A172 (cell line): ENCODE data around the gene MRPS18A. TPM values are rescaled to one million over a fixed set of nuclear protein-coding genes. Genes with fewer than 3 reads are reported as not detected.
"Not testable (repeated sequence)": the region's sequence is repeated elsewhere in the genome, so short reads cannot be mapped to it uniquely, and the experiment has no call there.

ENCODE experiments used
- DNase-seq: peaks from one replicate; pipeline ENCODE4 v3.0.0-alpha.2; 2015; ENCODE audit warnings: low spot score
- total RNA-seq: library from RNA; depleted of rRNA; stranded (reverse); fragments of >200 nt; shearing (Covaris generic); gene quantifications from 2 replicates; pipeline ENCODE4 v1.2.3, GENCODE V29; 2014

MRPS18A gene
- total RNA-seq, 1 experiment from 2014 or later, result 84.5 TPM

- no peak for DNase-seq
Measured at GRCh38 chr6:43671011-43671800, 16.4 kb downstream of the MRPS18A start.

- no peak for DNase-seq
Measured at GRCh38 chr6:43670623-43670986, 17.0 kb downstream of the MRPS18A start.

- no peak for DNase-seq
Measured at GRCh38 chr6:43669922-43670622, 17.5 kb downstream of the MRPS18A start.

GRCh38 chr6:43669050-43669921 lies 18.3 kb downstream of the MRPS18A start:
- no peak for DNase-seq

- no peak for DNase-seq
Measured at GRCh38 chr6:43668151-43669028, 19.2 kb downstream of the MRPS18A start.

- DNase-seq, result peak; percentile 68
Measured at GRCh38 chr6:43667245-43668150, 20.1 kb downstream of the MRPS18A start.

GRCh38 chr6:43666196-43666920 lies 21.2 kb downstream of the MRPS18A start:
- no peak for DNase-seq

- peak; percentile 59 for DNase-seq
Measured at GRCh38 chr6:43665376-43665775, 22.2 kb downstream of the MRPS18A start.

GRCh38 chr6:43662948-43663347 lies 24.6 kb downstream of the MRPS18A start:
- not testable (repeated sequence) for DNase-seq

GRCh38 chr6:43658161-43658560 lies 29.4 kb downstream of the MRPS18A start:
- no peak for DNase-seq

GRCh38 chr6:43657221-43657802 lies 30.3 kb downstream of the MRPS18A start:
- no peak for DNase-seq

- not testable (repeated sequence) for DNase-seq
Measured at GRCh38 chr6:43652822-43653221, 34.8 kb downstream of the MRPS18A start.

GRCh38 chr6:43648248-43648647 lies 39.3 kb downstream of the MRPS18A start:
- no peak for DNase-seq

- DNase-seq, result no peak
Measured at GRCh38 chr6:43647613-43648012, 40.0 kb downstream of the MRPS18A start.

GRCh38 chr6:43645613-43645964 lies 42.0 kb downstream of the MRPS18A start:
- no peak for DNase-seq

GRCh38 chr6:43644940-43645612 lies 42.5 kb downstream of the MRPS18A start, which contains the start of gene RSPH9:
TSS of gene RSPH9 (plus strand) at chr6:43645036. CDS start at chr6:43645099, 63 bp downstream.
- DNase-seq, result no peak

GRCh38 chr6:43639984-43640800 lies 47.4 kb downstream of the MRPS18A start:
- DNase-seq, result no peak

- DNase-seq, result no peak
Measured at GRCh38 chr6:43636308-43636659, 51.3 kb downstream of the MRPS18A start.
